WTC11 (cell line): ENCODE data around the gene OSCP1. TPM values are rescaled to one million over a fixed set of nuclear protein-coding genes. Genes with fewer than 3 reads are reported as not detected.
A peak's percentile ranks its signal among the peaks of the same experiment; 100 is the strongest.

Experiments used
- ATAC-seq: fragments of 200-7000 bp; cut with Tn5 transposase; 2 replicates; pipeline ENCODE4 v1.10.0; 2021; ENCODE audit warnings: mild to moderate bottlenecking, moderate library complexity
- CTCF ChIA-PET: fragments of 300-600 bp; sonication (Branson Sonifier 250); formaldehyde crosslinking; loops from one replicate; lab custom pipeline; 2021; ENCODE audit warnings: antibody characterized with exemption; lab: Charles Lee
- POLR2A ChIA-PET: fragments of 350-600 bp; sonication (Branson Sonifier 250); formaldehyde crosslinking; loops from one replicate; lab custom pipeline; 2021; ENCODE audit warnings: antibody characterized with exemption; lab: Charles Lee
- DNase-seq: peaks from one replicate; pipeline ENCODE4 v3.0.0; 2021; ENCODE audit warnings: low spot score
- H3K27ac Mint-ChIP-seq: 2 replicates; pipeline ENCODE4 v1.8.0; 2021; ENCODE audit warnings: mixed read lengths
- H3K27me3 Mint-ChIP-seq: 2 replicates; pipeline ENCODE4 v1.8.0; 2021; ENCODE audit warnings: low read depth, mild to moderate bottlenecking, moderate library complexity, mixed read lengths
- H3K36me3 Mint-ChIP-seq: 2 replicates; pipeline ENCODE4 v1.8.0; 2021; ENCODE audit warnings: mixed read lengths
- H3K4me1 Mint-ChIP-seq: 2 replicates; pipeline ENCODE4 v1.8.0; 2022; ENCODE audit warnings: mixed read lengths
- H3K4me3 Mint-ChIP-seq: 2 replicates; pipeline ENCODE4 v1.8.0; 2021; ENCODE audit warnings: mild to moderate bottlenecking, moderate library complexity, mixed read lengths
- H3K9me3 Mint-ChIP-seq: 2 replicates; pipeline ENCODE4 v1.8.0; 2021; ENCODE audit warnings: mixed read lengths
- AR ChIP-seq: fragments of 250-450 bp; sonication (Bioruptor Pico); IDR thresholded peaks from 2 replicates; pipeline ENCODE4 v1.9.0; 2021; ENCODE audit warnings: mild to moderate bottlenecking
- E2F1 ChIP-seq: sonication (generic); formaldehyde crosslinking; IDR thresholded peaks from 2 replicates; pipeline ENCODE4 v1.8.0; 2022; ENCODE audit warnings: mild to moderate bottlenecking, missing genetic modification reagents
- GRHL2 ChIP-seq: fragments of 250-450 bp; sonication (Bioruptor Pico); IDR thresholded peaks from 2 replicates; pipeline ENCODE4 v1.8.0; 2022; ENCODE audit warnings: mild to moderate bottlenecking, moderate library complexity; ENCODE audit not compliant: insufficient replicate concordance, severe bottlenecking
- HMGXB4 ChIP-seq: sonication (generic); formaldehyde crosslinking; IDR thresholded peaks from 2 replicates; pipeline ENCODE4 v1.8.1; 2023; ENCODE audit warnings: mild to moderate bottlenecking, moderate library complexity, missing genetic modification reagents
- NFYB ChIP-seq: sonication (generic); formaldehyde crosslinking; conservative IDR thresholded peaks from 2 replicates; pipeline ENCODE4 v1.8.0; 2022; ENCODE audit warnings: low read depth, missing genetic modification reagents
- OVOL2 ChIP-seq: fragments of 250-450 bp; sonication (Bioruptor Pico); IDR thresholded peaks from 2 replicates; pipeline ENCODE4 v1.9.0; 2021; ENCODE audit warnings: mild to moderate bottlenecking, borderline replicate concordance
- RELA ChIP-seq: sonication (generic); formaldehyde crosslinking; IDR thresholded peaks from 2 replicates; pipeline ENCODE4 v1.8.1; 2022; ENCODE audit warnings: missing genetic modification reagents, mild to moderate bottlenecking, borderline replicate concordance
- SP1 ChIP-seq: sonication (generic); formaldehyde crosslinking; conservative IDR thresholded peaks from 2 replicates; pipeline ENCODE4 v1.8.1; 2022; ENCODE audit warnings: missing genetic modification reagents
- TCF7 ChIP-seq: sonication (generic); formaldehyde crosslinking; IDR thresholded peaks from 2 replicates; pipeline ENCODE4 v1.8.0; 2022; ENCODE audit warnings: mild to moderate bottlenecking, low read depth, missing genetic modification reagents, moderate library complexity
- ZNF232 ChIP-seq: sonication (generic); formaldehyde crosslinking; IDR thresholded peaks from 2 replicates; pipeline ENCODE4 v1.8.0; 2022; ENCODE audit warnings: mild to moderate bottlenecking, missing genetic modification reagents
- ZNF396 ChIP-seq: fragments of 250-450 bp; sonication (Bioruptor Pico); IDR thresholded peaks from 2 replicates; pipeline ENCODE4 v1.8.0; 2021; ENCODE audit warnings: mild to moderate bottlenecking, moderate library complexity, borderline replicate concordance
- ZNF425 ChIP-seq: fragments of 250-450 bp; sonication (Bioruptor Pico); conservative IDR thresholded peaks from 2 replicates; pipeline ENCODE4 v1.9.0; 2021; ENCODE audit warnings: mild to moderate bottlenecking
- total RNA-seq: library from RNA; stranded (reverse); gene quantifications from 3 replicates; pipeline ENCODE4 v1.2.3, GENCODE V29; 2021
- TF ChIP-seq, protein P1 (sequence below): sonication (generic); formaldehyde crosslinking; IDR thresholded peaks from 2 replicates; pipeline ENCODE4 v1.8.0; 2022; ENCODE audit warnings: mild to moderate bottlenecking, missing genetic modification reagents
- TF ChIP-seq, protein P2 (sequence below): sonication (generic); formaldehyde crosslinking; IDR thresholded peaks from 2 replicates; pipeline ENCODE4 v1.8.1; 2022; ENCODE audit warnings: mild to moderate bottlenecking, moderate library complexity, missing genetic modification reagents

The OSCP1 gene
- total RNA-seq, 1 experiment from 2014 or later: 1.7 TPM

DNA sequence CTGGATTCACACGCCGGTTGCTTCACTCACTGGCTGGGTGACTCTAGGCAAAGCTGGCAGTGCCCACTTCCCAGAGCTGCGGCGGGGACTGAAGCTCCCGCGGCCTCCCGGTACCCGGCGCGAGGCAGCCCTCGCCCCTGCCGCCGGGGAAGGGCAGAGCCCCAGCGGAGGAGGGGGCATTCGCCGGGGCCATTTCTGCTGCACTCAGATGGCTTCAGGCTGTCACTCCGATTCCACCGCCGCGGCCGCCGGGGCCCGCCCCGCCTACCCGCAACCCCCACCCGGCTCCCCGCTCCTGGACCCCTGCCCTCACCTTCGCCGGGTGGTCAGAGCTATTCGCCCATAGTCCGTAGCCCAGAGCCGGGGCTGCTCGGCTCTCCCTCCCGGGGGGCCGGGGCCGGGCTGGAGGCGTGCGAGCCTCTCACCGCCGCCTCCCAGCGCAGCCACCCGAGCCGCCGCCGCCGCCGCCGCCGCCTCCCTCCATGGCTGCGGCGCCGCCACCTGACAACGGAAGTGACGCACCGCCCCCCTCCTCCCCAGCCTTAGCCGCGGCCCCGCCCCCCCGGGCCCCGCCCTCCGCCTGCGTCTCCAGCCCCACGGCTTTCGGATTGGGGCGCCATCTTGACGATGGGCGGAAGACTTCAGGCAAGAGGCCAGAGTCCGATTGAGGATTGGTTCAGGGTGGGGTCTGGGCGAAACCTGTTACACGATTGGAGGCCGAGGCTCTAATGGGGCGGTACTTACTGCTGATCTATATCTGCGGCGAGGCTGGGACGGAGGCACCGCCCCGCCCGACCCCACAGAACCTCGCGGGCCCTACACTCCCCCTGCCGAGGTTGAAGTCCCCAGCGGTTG lies 64.6 kb downstream of the OSCP1 start, which contains the start of gene STK40:
Gene STK40, minus strand, starts transcription at position 515 of the 855 bp plus-strand sequence. CDS start 24,592 bp downstream, outside the sequence.
- peak; percentile 97 for DNase-seq
- POLR2A ChIA-PET: interaction anchor here (0.9 to 5.9 kb wide), 14 partner anchors 13 to 229 kb away, joined by 3 to 172 read pairs (median 8); partner anchors contain the start of genes EVA1B, LSM10, MAP7D1 and MRPS15
- H3K27ac Mint-ChIP-seq: peak within 1 kb of the TSS; percentile 99
- no peaks in the 10 kb centered on the region for H3K9me3 Mint-ChIP-seq
- peak within 1 kb of the TSS; percentile 94 for H3K4me3 Mint-ChIP-seq
- H3K36me3 Mint-ChIP-seq: no peaks in the 10 kb centered on the region; the same call in 1 of the 2 replicates
- CTCF ChIA-PET: interaction anchor here (0.6 to 2.9 kb wide), 10 partner anchors 12 to 288 kb away, joined by 3 to 23 read pairs (median 5); partner anchors contain the start of genes LSM10 and THRAP3
- TF ChIP-seq, protein P1, sequence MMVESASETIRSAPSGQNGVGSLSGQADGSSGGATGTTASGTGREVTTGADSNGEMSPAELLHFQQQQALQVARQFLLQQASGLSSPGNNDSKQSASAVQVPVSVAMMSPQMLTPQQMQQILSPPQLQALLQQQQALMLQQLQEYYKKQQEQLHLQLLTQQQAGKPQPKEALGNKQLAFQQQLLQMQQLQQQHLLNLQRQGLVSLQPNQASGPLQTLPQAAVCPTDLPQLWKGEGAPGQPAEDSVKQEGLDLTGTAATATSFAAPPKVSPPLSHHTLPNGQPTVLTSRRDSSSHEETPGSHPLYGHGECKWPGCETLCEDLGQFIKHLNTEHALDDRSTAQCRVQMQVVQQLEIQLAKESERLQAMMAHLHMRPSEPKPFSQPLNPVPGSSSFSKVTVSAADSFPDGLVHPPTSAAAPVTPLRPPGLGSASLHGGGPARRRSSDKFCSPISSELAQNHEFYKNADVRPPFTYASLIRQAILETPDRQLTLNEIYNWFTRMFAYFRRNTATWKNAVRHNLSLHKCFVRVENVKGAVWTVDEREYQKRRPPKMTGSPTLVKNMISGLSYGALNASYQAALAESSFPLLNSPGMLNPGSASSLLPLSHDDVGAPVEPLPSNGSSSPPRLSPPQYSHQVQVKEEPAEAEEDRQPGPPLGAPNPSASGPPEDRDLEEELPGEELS (CRISPR knock-in tag): 0 out of 2 replicates have a peak, but pooled peaks have one; percentile 12
- peak; percentile 95 for TF ChIP-seq NFYB (CRISPR knock-in tag)
- TF ChIP-seq ZNF232: no peak
- peak; percentile 97 for TF ChIP-seq SP1
- TF ChIP-seq HMGXB4 (CRISPR knock-in tag): peak; percentile 15; the same call in 1 of the 2 replicates
- no peaks in the 10 kb centered on the region for H3K27me3 Mint-ChIP-seq
- ATAC-seq: peak; percentile 96
- peaks cover 31% of the 10 kb centered on the region for H3K4me1 Mint-ChIP-seq

GRCh38 chr1:36384542-36385409 lies 65.5 kb downstream of the OSCP1 start:
- H3K9me3 Mint-ChIP-seq: no peaks in the 10 kb centered on the region
- H3K27ac Mint-ChIP-seq: peak overlapping the region; percentile 96
- H3K36me3 Mint-ChIP-seq: no peaks in the 10 kb centered on the region; the same call in 1 of the 2 replicates
- CTCF ChIA-PET: interaction anchor here (0.6 to 2.9 kb wide), 4 partner anchors 13 to 42 kb away, joined by 4 to 15 read pairs (median 8); no protein-coding TSS in a partner anchor
- POLR2A ChIA-PET: interaction anchor here (0.5 to 5.9 kb wide), 6 partner anchors 14 to 228 kb away, joined by 3 to 172 read pairs (median 4); partner anchors contain the start of genes LSM10, MAP7D1 and SH3D21
- DNase-seq (peak; percentile 72), ATAC-seq (no peak)
- no peaks in the 10 kb centered on the region for H3K27me3 Mint-ChIP-seq
- H3K4me1 Mint-ChIP-seq: peaks cover 38% of the 10 kb centered on the region
- H3K4me3 Mint-ChIP-seq: peak overlapping the region; percentile 94
- TF ChIP-seq ZNF425 (no peak), ZNF232 (0 out of 2 replicates have a peak, but pooled peaks have one; percentile 39), GRHL2 (no peak), SP1 (no peak), TCF7 (CRISPR knock-in tag) (no peak), RELA (CRISPR knock-in tag) (no peak), OVOL2 (CRISPR knock-in tag) (no peak), E2F1 (CRISPR knock-in tag) (no peak), HMGXB4 (CRISPR knock-in tag) (0 out of 2 replicates have a peak, but pooled peaks have one; percentile 40), AR (CRISPR knock-in tag) (no peak), ZNF396 (no peak)
- TF ChIP-seq, protein P2, sequence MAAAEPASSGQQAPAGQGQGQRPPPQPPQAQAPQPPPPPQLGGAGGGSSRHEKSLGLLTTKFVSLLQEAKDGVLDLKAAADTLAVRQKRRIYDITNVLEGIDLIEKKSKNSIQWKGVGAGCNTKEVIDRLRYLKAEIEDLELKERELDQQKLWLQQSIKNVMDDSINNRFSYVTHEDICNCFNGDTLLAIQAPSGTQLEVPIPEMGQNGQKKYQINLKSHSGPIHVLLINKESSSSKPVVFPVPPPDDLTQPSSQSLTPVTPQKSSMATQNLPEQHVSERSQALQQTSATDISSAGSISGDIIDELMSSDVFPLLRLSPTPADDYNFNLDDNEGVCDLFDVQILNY (CRISPR knock-in tag): 0 out of 2 replicates have a peak, but pooled peaks have one; percentile 23
